ENCODE results near the gene RPS6KA3. TPM values are rescaled to one million over a fixed set of nuclear protein-coding genes. Genes with fewer than 3 reads are reported as not detected.

The RPS6KA3 gene
- total RNA-seq, 1 experiment from 2014 or later: 35.5 TPM

GRCh38 chrX:20309806-20310205 is 43.1 kb upstream of the RPS6KA3 start:
- H3K4me1 ChIP-seq (ENCODE audit: control insufficient read depth in 1 of 2, insufficient read depth in 2 of 2, low read length in 2 of 2): no peaks in the 10 kb centered on the region
- H3K27ac ChIP-seq (ENCODE audit: low read depth, low read length): no peak overlapping the region
- no peaks in the 10 kb centered on the region for H3K27me3 ChIP-seq (ENCODE audit: insufficient read depth, low read length)
- intact Hi-C loops (cut with micrococcal nuclease): no loop called here
- H3K36me3 ChIP-seq (ENCODE audit: control insufficient read depth in 1 of 2, insufficient read depth in 2 of 2, low read length in 2 of 2): no peaks in the 10 kb centered on the region
- no peak overlapping the region for H3K4me2 ChIP-seq (ENCODE audit: low read length)
- ChIA-PET POLR2A (no interaction called here), CTCF (no interaction called here), RAD21 (ENCODE audit: low non-redundant PET in 1 of 2, low total read pairs in 2 of 2, uncharacterized antibody in 2 of 2, unreplicated experiment in 2 of 2) (no interaction called here)
- H4K20me1 ChIP-seq (ENCODE audit: insufficient read depth): no peaks in the 10 kb centered on the region
- ATAC-seq (no peak), DNase-seq (ENCODE audit: low read depth, low spot score) (no peak)
- H3K9me3 ChIP-seq (ENCODE audit: control insufficient read depth in 1 of 2, insufficient read depth in 1 of 2, low read depth in 1 of 2, low read length in 2 of 2): no peaks in the 10 kb centered on the region
- no peaks in the 10 kb centered on the region for H3K79me2 ChIP-seq (ENCODE audit: insufficient read depth, low read length)
- H3K4me3 ChIP-seq (replicated peaks in 1 of 2; ENCODE audit: low read depth in 1 of 2, low read length in 2 of 2): no peak overlapping the region
- no peak overlapping the region for H3K9ac ChIP-seq (ENCODE audit: low read length)
- no peaks in the 10 kb centered on the region for H3K9me2 ChIP-seq (ENCODE audit: insufficient read depth)
- H2AFZ ChIP-seq (ENCODE audit: low read depth, low read length, poor library complexity, severe bottlenecking): no peak overlapping the region
- no TSS peak for BruUV-seq (replicated peaks)
- TF ChIP-seq ELF1 (IDR thresholded peaks at IDR 0.05; ENCODE audit: borderline replicate concordance, low read depth) (no peak), FOSL1 (IDR thresholded peaks at IDR 0.05; ENCODE audit: low read depth) (no peak), SP1 (IDR thresholded peaks at IDR 0.05; ENCODE audit: low read depth) (no peak), CBX3 (IDR thresholded peaks at IDR 0.05; ENCODE audit: low read depth) (no peak), EGR1 (IDR thresholded peaks at IDR 0.05; ENCODE audit: low read depth) (no peak), ZFX (IDR thresholded peaks at IDR 0.05) (no peak), TCF7L2 (IDR thresholded peaks at IDR 0.05; ENCODE audit: borderline replicate concordance, extremely low read depth, insufficient read depth, insufficient read length) (no peak), POLR2AphosphoS5 (IDR thresholded peaks at IDR 0.05; ENCODE audit: low read depth, low read length) (no peak), RAD21 (IDR thresholded peaks at IDR 0.05; ENCODE audit: low read depth) (no peak), CEBPB (IDR thresholded peaks at IDR 0.05; ENCODE audit: low read depth) (no peak), SRF (IDR thresholded peaks at IDR 0.05; ENCODE audit: low read depth) (no peak), ZBTB33 (IDR thresholded peaks at IDR 0.05; ENCODE audit: extremely low read depth, insufficient replicate concordance, low read length) (no peak), MAX (IDR thresholded peaks at IDR 0.05) (no peak), SIN3A (IDR thresholded peaks at IDR 0.05; ENCODE audit: low read depth) (no peak)

Data from HCT116 (cell line).